ENCODE data around the gene USP37.

USP37 gene, protein sequence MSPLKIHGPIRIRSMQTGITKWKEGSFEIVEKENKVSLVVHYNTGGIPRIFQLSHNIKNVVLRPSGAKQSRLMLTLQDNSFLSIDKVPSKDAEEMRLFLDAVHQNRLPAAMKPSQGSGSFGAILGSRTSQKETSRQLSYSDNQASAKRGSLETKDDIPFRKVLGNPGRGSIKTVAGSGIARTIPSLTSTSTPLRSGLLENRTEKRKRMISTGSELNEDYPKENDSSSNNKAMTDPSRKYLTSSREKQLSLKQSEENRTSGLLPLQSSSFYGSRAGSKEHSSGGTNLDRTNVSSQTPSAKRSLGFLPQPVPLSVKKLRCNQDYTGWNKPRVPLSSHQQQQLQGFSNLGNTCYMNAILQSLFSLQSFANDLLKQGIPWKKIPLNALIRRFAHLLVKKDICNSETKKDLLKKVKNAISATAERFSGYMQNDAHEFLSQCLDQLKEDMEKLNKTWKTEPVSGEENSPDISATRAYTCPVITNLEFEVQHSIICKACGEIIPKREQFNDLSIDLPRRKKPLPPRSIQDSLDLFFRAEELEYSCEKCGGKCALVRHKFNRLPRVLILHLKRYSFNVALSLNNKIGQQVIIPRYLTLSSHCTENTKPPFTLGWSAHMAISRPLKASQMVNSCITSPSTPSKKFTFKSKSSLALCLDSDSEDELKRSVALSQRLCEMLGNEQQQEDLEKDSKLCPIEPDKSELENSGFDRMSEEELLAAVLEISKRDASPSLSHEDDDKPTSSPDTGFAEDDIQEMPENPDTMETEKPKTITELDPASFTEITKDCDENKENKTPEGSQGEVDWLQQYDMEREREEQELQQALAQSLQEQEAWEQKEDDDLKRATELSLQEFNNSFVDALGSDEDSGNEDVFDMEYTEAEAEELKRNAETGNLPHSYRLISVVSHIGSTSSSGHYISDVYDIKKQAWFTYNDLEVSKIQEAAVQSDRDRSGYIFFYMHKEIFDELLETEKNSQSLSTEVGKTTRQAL

DNA sequence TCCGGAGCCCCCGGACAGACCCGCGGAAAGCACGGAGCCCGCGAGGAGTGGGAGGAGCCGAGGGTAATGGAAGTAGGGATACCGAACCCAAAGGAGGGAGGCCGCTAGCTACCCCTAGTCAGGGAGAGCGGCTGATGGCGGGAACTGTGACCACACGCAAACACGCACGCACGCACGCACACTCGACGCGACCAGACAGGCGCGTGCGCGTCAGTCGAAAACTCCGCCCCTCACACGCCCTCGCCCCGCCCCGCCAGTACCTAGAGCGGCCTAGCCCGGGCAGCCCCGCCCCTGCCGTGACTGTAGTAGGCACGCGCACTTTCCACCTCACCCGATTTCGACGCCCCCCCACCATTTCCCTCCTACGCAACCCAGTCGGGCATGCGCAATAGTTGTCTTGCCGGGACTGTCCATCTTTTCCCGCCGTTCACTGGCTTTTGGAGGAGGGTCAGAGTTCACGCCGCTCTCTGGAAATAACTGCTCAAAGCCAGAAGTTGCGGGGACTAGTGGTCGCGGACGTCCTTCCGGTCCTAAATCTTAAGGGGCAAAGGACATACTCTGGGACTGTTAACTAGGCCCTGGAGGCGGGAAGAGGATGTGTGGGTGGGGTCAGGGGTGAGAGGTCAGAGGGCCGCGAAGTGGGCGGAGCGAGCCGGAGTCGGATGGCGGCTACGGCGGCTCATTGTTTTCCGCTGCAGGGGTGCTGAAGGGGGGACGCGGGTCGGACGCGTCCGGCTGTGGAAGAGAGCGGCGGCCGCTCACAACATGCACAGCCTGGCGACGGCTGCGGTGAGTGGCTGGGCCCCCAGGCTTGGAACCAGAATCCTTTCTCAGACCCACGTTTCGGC is at the start of gene USP37, which contains the start of gene CNOT9:
Gene USP37 (minus strand): TSS at position 162 of the 848 bp plus-strand sequence. CDS start 9,698 bp downstream, outside the sequence.
Gene CNOT9 (plus strand): TSS at position 650 of the 848 bp plus-strand sequence. CDS start 116 bp downstream, at position 766.
- peak; percentile 100 for DNase-seq
- peak; percentile 83 for TF ChIP-seq POLR2A (IDR thresholded peaks at IDR 0.05; ENCODE audit: low read length)
- TF ChIP-seq GATA1 (IDR thresholded peaks at IDR 0.05; ENCODE audit: low read depth, low read length), result no peak

DNA sequence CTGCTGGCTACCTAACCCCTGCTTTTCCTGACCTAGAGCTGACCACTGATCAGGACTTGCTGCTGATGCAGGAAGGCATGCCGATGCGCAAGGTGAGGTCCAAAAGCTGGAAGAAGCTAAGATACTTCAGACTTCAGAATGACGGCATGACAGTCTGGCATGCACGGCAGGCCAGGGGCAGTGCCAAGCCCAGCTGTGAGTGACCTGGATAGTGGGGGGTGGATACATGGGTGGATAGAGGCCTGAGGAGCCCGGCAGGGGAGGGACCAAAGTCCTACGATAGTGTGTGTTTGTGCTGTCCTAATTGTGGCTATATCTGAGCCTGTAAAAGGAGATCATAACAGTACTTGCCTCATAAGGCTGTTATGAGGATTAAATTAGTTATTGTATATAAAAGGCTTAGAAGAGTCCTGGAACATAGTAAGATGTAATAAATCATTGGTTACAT is 47.7 kb upstream of the USP37 start:
- TF ChIP-seq GATA1 (IDR thresholded peaks at IDR 0.05; ENCODE audit: low read depth, low read length) (no peak), POLR2A (IDR thresholded peaks at IDR 0.05; ENCODE audit: low read length) (no peak)
- no peak for DNase-seq

DNA sequence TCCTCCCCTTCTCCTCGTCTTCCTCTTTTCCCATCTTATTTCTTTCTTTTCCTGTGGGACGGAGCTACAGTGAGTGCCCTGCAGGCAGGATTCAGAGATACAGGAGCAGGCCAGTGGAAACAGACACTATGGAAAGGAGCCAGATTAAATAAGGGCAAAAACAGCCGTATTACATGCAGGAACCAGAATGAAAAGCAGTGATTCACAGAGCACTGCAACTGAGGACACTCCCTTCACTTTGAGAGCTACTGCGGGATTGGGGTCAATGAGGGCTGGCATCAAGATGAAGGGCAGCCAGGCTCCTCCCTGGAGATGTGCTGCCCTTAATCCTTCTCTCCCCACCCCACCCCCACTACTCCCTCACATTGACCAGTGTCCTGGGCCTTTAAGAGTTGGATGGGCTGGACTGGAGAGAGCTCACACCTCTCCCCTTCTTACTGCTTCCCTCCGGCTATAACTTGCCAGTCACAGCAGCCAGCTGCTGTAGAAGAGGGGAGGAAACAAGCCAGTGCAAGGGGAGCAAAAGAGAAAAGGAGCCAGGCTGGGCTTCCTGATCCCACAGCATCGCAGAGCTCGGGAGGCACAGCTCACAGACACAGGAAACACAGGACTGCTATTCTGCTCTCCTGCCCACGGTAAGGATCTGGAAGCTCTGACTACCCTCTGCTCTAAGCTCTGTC is 39.4 kb upstream of the USP37 start, which contains the start of gene PLCD4:
Gene PLCD4 (plus strand): TSS at position 464 of the 680 bp plus-strand sequence. CDS start 7,841 bp downstream, outside the sequence.
- TF ChIP-seq POLR2A (IDR thresholded peaks at IDR 0.05; ENCODE audit: low read length) (no peak), GATA1 (IDR thresholded peaks at IDR 0.05; ENCODE audit: low read depth, low read length) (no peak)
- DNase-seq, result no peak

DNA sequence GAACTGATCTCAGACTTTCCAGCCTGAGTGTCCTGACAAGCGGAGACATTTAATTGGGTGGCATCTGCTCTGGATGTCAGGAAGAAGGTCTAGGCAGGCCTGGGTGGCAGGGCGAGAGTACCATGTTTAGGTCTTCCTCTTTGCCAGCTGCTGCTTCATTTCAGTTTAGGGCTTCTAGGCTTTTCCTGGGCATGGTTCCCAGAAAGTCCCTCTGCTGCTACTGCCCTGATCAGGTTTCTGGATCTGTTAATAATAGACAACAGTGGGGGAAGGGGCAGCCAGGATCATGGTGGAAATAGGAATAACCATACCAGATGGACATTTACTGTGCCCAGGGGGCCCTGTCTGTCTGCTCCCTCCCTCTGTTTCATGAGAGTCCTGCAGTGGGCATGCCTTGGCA is 37.3 kb upstream of the USP37 start:
- TF ChIP-seq POLR2A (IDR thresholded peaks at IDR 0.05; ENCODE audit: low read length) (no peak), GATA1 (IDR thresholded peaks at IDR 0.05; ENCODE audit: low read depth, low read length) (no peak)
- no peak for DNase-seq

DNA sequence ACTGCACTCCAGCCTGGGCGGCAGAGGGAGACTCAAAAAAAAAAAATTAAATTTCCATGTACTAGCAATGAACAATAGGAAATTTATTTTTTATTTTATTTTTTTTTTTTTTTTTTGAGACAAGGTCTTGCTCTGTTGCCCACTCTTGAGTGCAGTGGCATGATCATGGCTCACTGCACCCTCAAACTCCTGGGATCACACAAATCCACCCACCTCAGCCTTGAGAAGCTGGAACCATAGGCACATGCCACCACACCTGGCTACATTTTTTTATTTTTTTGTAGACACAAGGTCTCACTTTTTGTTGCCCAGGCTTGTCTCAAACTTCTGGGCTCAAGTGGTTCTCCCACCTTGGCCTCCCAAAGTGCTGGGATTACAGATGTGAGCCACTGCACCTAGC is 17.4 kb upstream of the USP37 start:
- DNase-seq, result no peak
- no peak for TF ChIP-seq POLR2A (IDR thresholded peaks at IDR 0.05; ENCODE audit: low read length)
- no peak for TF ChIP-seq GATA1 (IDR thresholded peaks at IDR 0.05; ENCODE audit: low read depth, low read length)

DNA sequence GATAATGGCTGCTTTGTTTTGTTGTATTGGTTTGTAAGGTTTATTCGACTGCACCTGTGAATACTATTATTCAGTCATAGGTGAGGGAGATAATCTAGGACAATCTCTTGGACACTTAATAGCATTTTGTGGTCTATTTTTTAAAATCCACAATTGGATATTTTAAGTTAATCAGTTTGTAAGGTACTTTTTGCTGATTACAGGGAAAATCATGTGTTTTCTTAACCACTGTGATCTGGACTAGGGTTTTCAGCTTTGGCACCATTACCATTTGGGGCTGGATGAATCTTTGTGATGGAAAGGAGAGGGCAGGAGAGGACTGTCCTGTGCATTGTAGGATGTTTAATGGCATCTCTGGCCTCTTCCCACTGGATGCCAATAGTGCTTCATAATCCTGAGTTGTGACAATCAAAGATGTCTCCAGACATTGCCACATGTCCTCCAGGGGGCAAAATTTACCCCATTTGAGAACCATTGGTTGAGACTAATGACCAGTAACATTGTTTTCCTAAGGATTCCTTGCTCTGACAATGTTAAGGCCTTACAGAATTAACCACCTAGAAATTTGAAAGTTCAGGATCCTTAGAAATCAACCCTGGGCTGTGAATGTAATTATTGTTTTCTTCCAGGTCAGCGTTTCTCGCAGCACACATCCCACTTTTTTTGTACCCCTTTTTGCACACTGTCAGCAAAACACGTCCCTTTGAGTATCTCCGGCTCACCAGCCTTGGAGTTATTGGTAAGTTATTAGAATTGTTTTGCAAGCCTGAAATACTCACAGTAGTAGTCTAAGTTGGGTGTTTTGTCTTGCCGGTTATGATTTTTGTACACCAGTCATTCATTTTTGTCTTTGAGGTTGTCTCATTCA is 16.1 kb upstream of the USP37 start:
- TF ChIP-seq POLR2A (IDR thresholded peaks at IDR 0.05; ENCODE audit: low read length) (no peak), GATA1 (IDR thresholded peaks at IDR 0.05; ENCODE audit: low read depth, low read length) (no peak)
- peak in 1 of 2 experiments; percentile 12 for DNase-seq

DNA sequence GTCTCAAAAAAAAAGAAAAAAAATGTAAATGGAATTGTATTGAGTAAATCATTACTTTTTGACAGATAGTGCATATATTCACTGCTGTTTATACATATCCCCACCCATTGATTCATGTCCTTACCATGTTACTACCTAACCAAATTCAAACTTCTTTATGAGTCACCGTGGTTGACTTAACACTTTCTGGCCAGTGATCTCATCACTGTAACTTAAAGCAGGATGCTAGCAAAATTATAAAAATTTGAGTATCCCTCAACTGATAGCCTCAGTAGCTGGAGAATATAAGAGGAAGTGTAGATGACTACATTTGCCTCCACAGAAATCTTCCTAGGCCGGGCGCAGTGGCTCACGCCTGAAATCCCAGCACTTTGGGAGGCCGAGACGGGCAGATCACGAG is 13.9 kb upstream of the USP37 start:
- TF ChIP-seq POLR2A (IDR thresholded peaks at IDR 0.05; ENCODE audit: low read length) (no peak), GATA1 (IDR thresholded peaks at IDR 0.05; ENCODE audit: low read depth, low read length) (no peak)
- DNase-seq, result peak in 1 of 2 experiments; percentile 22

DNA sequence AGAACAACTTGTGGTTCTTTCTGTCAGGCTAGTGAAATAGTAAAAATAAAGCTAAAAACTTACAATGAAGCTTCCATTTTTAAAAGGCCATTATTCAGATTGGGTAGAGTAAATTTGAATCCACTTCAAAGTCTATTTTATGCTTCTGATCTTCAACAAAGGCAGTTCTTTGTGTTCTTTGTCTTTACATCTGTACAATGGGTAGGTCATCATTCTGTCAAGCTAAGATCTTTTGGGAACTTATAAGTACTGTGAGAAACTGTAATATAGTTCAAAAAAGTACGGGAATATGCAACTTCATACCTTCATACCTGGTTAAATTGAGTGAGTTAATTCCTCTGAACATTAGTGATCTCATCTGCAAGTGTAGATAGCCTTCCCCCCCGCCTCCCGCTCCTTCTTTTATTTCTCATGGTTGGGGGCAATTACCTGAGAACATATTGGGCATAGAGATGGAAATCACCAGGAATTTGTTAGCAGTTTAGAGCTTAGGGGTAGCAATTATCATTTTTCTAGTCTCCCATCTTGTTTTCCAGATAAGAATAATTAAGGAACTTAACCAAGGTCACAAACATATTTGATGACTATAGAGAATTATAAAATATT is 10.2 kb upstream of the USP37 start:
- DNase-seq, result no peak

DNA sequence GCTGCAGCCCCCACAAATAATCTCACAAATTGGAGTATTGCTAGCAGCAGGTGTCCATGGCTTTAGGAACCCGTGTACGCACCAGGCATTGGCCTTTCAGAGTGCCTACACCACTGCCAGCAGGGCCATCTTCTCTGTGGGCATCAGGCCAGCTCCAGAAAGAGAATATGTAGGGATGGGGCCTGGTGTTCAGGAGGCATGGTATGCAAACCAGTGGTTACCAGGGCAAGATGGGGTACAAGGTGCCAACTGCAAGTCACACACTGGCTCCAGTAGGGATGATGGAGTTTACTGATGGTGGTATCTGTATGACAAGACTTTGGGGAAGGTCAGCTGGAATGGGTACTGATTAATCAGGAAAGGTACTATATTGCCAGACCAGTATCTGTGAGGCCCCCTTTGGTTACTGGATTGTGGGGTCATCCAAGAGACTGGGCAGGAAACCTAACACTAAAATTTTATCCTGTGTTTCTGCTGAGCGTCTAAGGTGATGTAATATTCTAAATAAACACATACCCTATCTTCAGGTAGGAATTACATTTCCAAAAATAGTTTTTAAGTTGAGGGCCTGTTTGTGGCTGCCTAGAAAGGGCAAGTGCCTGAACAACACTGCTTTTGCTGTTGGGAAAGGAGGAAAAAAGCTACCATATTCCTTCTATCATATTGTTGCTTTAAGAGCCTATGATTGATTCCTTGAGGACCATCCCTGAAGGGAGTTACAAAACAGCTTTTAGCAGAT is 9.5 kb upstream of the USP37 start:
- no peak for TF ChIP-seq POLR2A (IDR thresholded peaks at IDR 0.05; ENCODE audit: low read length)
- no peak for TF ChIP-seq GATA1 (IDR thresholded peaks at IDR 0.05; ENCODE audit: low read depth, low read length)
- DNase-seq, result no peak

More for the DNA sequence above, 10.2 kb upstream of the USP37 start:
- TF ChIP-seq GATA1 (IDR thresholded peaks at IDR 0.05; ENCODE audit: low read depth, low read length), result no peak
- TF ChIP-seq POLR2A (IDR thresholded peaks at IDR 0.05; ENCODE audit: low read length), result no peak

DNA sequence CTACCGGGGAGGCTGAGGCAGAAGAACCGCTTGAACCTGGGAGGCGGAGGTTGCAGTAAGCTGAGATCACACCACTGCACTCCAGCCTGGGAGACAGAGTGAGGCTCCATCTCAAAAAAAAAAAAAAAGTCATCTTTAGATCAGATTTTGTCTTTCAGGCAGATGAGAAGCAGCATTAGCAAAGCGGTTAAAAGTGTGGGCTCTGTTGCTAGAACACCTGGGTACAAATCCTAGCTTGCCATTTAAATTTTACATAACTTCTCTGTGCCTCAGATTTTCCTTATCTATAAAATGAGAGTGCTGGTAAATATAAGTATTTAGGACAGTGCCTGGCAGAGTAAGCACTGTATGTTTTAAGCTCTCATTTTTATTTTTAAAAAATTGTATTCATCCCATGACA is 8.7 kb upstream of the USP37 start:
- DNase-seq, result no peak
- TF ChIP-seq POLR2A (IDR thresholded peaks at IDR 0.05; ENCODE audit: low read length) (no peak), GATA1 (IDR thresholded peaks at IDR 0.05; ENCODE audit: low read depth, low read length) (no peak)

DNA sequence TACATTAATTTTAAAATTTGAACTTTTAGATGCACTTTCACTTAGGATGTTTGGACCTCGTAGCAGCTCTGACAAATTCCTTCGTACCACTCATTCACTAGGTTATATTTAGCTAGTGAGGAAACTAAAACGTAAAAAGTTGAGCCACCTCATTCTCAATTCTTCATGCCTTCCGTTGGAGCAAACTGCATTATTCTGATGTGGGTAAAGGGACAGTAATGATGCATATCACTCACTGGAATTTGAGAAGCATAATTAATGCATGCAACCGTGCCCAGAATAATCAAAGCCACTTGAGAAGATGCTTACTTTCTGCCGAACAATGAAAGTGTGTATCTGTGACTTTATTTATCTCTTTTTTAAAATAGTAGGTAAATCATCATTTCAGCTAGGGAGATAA is 2.7 kb upstream of the USP37 start:
- DNase-seq, result no peak
- TF ChIP-seq GATA1 (IDR thresholded peaks at IDR 0.05; ENCODE audit: low read depth, low read length), result no peak
- TF ChIP-seq POLR2A (IDR thresholded peaks at IDR 0.05; ENCODE audit: low read length), result no peak

All from erythroblast (primary cell).